Common myeloid progenitor, CD34-positive (primary cell): Measurements from ENCODE around the gene ITPKB.
A peak's percentile ranks its signal among the peaks of the same experiment; 100 is the strongest.
"Not testable (repeated sequence)": the region's sequence is repeated elsewhere in the genome, so short reads cannot be mapped to it uniquely, and the experiment has no call there.

Source experiments
- CTCF ChIA-PET: fragments of 350-600 bp; sonication (Branson Sonifier 250); formaldehyde crosslinking; loops from one replicate; lab custom pipeline; 2021; ENCODE audit warnings: antibody characterized with exemption; lab: Charles Lee
- POLR2A ChIA-PET: fragments of 350-600 bp; sonication (Branson Sonifier 250); formaldehyde crosslinking; loops from one replicate; lab custom pipeline; 2021; ENCODE audit warnings: antibody characterized with exemption; lab: Charles Lee
- DNase-seq, 3 donors: peaks; one replicate each; pipeline versions ENCODE4 v3.0.0 to v3.0.0-alpha.2; 2013
- H3K27ac ChIP-seq, 2 experiments: 1 replicate in 1 of 2; 2 replicates in 1 of 2; pipeline ENCODE4 v1.7.0; 2013; ENCODE audit warnings: inconsistent platforms in 2 of 2, low read length in 2 of 2, mild to moderate bottlenecking in 2 of 2, low read depth in 1 of 2, moderate library complexity in 1 of 2; ENCODE audit not compliant: severe bottlenecking in 2 of 2, insufficient read depth in 1 of 2, poor library complexity in 1 of 2
- H3K27me3 ChIP-seq, 5 experiments: replicated peaks in 2 of 5; 1 replicate in 3 of 5; 2 replicates in 2 of 5; pipeline versions ENCODE4 v1.6.1 to v1.7.0; 2013; ENCODE audit warnings: low read length in 4 of 5, mild to moderate bottlenecking in 2 of 5, moderate library complexity in 2 of 5, inconsistent platforms in 1 of 5; ENCODE audit not compliant: insufficient read depth in 5 of 5, control insufficient read depth in 4 of 5
- H3K36me3 ChIP-seq, 4 experiments: 1 replicate in 2 of 4; 2 replicates in 2 of 4; pipeline versions ENCODE4 v1.6.1 to v1.7.0; 2013; ENCODE audit warnings: low read length in 3 of 4, control low read depth in 1 of 4, mild to moderate bottlenecking in 1 of 4; ENCODE audit not compliant: control insufficient read depth in 4 of 4, insufficient read depth in 4 of 4
- H3K4me1 ChIP-seq, 4 experiments: 1 replicate in 3 of 4; 2 replicates in 1 of 4; pipeline versions ENCODE4 v1.6.1 to v1.7.1; 2013; ENCODE audit warnings: low read length in 3 of 4, mild to moderate bottlenecking in 3 of 4, control low read depth in 1 of 4, inconsistent platforms in 1 of 4, moderate library complexity in 1 of 4; ENCODE audit not compliant: control insufficient read depth in 4 of 4, insufficient read depth in 4 of 4; ENCODE audit errors: control extremely low read depth in 1 of 4
- H3K4me3 ChIP-seq, 7 experiments: 1 replicate in 4 of 7; 2 replicates in 3 of 7; pipeline versions ENCODE4 v1.5.1 to v1.7.0; 2013; ENCODE audit warnings: mild to moderate bottlenecking in 7 of 7, low read length in 6 of 7, moderate library complexity in 6 of 7, inconsistent platforms in 2 of 7, low read depth in 2 of 7, control low read depth in 1 of 7; ENCODE audit not compliant: insufficient read depth in 4 of 7, control insufficient read depth in 1 of 7; ENCODE audit errors: extremely low read depth in 1 of 7
- H3K9me3 ChIP-seq, 5 experiments: 1 replicate in 4 of 5; 2 replicates in 1 of 5; pipeline versions ENCODE4 v1.6.1 to v1.7.1; 2013; ENCODE audit warnings: low read length in 4 of 5, mild to moderate bottlenecking in 2 of 5, inconsistent platforms in 1 of 5, low read depth in 1 of 5, moderate library complexity in 1 of 5; ENCODE audit not compliant: control insufficient read depth in 4 of 5, insufficient read depth in 2 of 5; ENCODE audit errors: control extremely low read depth in 1 of 5
- WGBS: methylation state at CpG from one replicate; pipeline ENCODE4 v1.1.5; 2013; ENCODE audit not compliant: insufficient coverage; 5-methylcytosine and 5-hydroxymethylcytosine counted together

The ITPKB gene

DNA sequence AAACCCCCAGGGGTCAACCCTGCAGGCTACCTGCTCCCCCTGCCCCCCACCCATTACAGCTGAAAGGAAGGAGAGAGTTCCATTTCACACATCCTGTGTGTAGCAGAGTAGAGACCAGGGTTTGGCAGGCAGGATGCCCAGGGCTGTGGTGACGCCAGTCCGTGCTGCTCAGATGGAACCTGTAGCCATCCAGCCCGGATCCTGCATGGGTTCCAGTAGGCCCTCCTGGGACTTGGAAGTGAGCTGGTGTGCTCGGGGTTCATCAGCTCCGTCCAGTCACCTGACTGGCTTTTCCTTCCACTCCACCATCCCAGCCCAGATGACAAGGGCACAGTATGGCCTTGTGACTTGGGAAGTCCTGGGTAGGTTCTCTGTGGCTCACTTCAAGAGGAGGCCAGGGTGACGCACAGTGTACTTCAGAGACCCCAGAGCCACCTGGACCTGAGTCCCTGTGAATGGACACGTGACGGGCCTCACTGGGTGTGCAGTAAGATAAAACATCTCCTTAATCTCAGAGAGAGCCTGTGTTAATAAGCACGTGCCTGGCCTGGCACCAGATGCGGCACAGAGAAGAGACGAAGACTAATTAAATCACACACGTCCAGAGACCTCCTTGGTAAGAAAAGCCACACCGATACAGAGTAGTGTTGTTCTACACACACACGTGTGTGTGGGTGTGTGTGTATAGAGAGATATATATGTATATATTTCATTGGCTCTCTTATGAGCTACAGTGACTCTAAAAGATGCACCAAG, 16.0 kb downstream of the ITPKB start:
- no peaks in the 10 kb centered on the region for H3K27me3 ChIP-seq
- peaks cover 4 to 16% (median 11%) of the 10 kb centered on the region in 4 experiments for H3K36me3 ChIP-seq
- ChIA-PET CTCF (interaction anchor here (0.9 to 3.2 kb wide), 6 partner anchors 8 to 36 kb away, joined by 3 to 16 read pairs (median 4); partner anchors contain the start of gene ITPKB), POLR2A (interaction anchor here (0.9 kb wide), 1 partner anchor 10 kb away, joined by 3 read pairs; no protein-coding TSS in a partner anchor)
- no peaks in the 10 kb centered on the region for H3K9me3 ChIP-seq
- peaks cover 31 to 70% (median 56%) of the 10 kb centered on the region in 4 experiments for H3K4me1 ChIP-seq
- H3K27ac ChIP-seq, result no peak overlapping the region
- no peak overlapping the region for H3K4me3 ChIP-seq
- 68% methylated on average over 11 of the region's 14 CpGs for WGBS
- DNase-seq, result no peak

- Histone ChIP-seq H3K27ac (no peak overlapping the region), H3K27me3 (no peaks in the 10 kb centered on the region), H3K4me3 (no peak overlapping the region), H3K4me1 (peaks cover 31 to 70% (median 56%) of the 10 kb centered on the region in 4 experiments), H3K36me3 (peaks cover 4 to 16% (median 8%) of the 10 kb centered on the region in 4 experiments), H3K9me3 (no peaks in the 10 kb centered on the region)
- ChIA-PET POLR2A (no interaction called here), CTCF (interaction anchor here (0.9 to 3.2 kb wide), 5 partner anchors 9 to 20 kb away, joined by 3 to 16 read pairs (median 4); partner anchors contain the start of gene ITPKB)
- no peak for DNase-seq
- WGBS, result 88% methylated on average over 9 of the region's 11 CpGs
Measured at GRCh38 chr1:226722240-226722900, 16.7 kb downstream of the ITPKB start.

DNA sequence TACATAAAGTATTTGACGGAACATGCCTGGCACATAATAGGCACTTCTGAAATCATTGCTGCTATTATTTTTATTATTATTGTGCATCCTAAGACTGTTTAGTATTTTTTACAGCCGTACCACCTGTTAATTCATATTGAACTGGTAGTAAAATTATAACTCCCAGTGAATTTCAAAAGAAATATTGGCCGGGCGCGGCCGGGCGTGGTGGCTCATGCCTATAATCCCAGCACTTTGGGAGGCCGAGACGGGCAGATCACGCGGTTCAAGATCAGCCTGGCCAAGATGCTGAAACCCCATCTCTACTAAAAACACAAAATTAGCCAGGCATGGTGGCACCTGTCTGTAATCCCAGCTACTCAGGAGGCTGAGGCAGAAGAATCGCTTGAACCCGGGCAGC, 18.5 kb downstream of the ITPKB start:
- Histone ChIP-seq H3K4me1 (peaks cover 21 to 69% (median 51%) of the 10 kb centered on the region in 4 experiments), H3K36me3 (peaks cover 4 to 16% (median 7%) of the 10 kb centered on the region in 4 experiments), H3K27ac (peak overlapping the region in 1 of 2 experiments; percentile 10)
- 97% methylated on average over 6 of the region's 13 CpGs for WGBS
- H3K27me3 ChIP-seq, POLR2A ChIA-PET, DNase-seq, H3K4me3 ChIP-seq, CTCF ChIA-PET, H3K9me3 ChIP-seq: not testable (repeated sequence)

DNA sequence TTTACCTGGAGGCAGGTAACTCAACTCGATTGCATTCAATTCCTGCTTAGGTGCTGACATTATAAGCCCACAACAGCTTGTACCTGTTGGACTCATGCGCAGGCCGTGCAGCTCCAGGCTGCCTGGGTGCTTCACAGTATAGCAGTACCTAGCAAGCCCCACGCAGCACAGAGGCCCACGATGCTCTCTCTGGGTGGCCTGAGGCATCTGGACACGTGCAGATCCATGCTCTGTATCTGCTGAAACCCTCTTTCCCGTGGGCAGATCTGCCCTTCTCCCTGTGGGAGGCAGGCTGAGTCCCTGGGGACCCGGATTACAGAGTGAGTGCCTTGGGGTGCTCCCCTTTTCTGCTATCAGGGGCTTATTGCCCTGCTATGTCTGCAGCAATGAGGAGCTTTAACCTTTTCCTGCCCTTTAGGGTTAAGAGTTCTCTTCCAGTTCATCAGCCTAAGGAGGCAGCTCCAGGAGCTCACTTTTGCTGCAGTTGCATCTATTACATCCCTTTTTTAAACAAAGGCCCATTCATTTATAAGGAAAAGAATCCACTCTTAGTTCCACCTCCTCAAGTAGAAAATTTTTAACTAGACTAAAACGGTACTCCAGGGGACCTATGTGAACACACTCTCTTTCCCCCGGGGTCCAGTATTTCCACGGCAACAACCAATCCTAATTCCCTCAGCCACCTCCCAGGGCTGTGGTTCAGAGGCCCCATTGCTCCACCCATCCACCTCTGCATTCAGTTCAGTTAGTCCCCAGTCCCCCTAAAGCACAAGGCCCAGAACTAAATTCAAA, 19.3 kb downstream of the ITPKB start:
- ChIA-PET CTCF (interaction anchor here (1.0 to 2.6 kb wide), 4 partner anchors 10 to 86 kb away, joined by 3 to 12 read pairs (median 4); no protein-coding TSS in a partner anchor), POLR2A (interaction anchor here (0.6 kb wide), 1 partner anchor 19 kb away, joined by 5 read pairs; the partner anchor contains the start of gene ITPKB)
- Histone ChIP-seq H3K36me3 (peaks cover 4 to 16% (median 7%) of the 10 kb centered on the region in 4 experiments), H3K27me3 (no peaks in the 10 kb centered on the region), H3K4me1 (peaks cover 18 to 62% (median 44%) of the 10 kb centered on the region in 4 experiments), H3K9me3 (no peaks in the 10 kb centered on the region), H3K27ac (peak overlapping the region in 1 of 2 experiments; percentile 10), H3K4me3 (no peak overlapping the region)
- WGBS, result 100% methylated on average over 7 of the region's 11 CpGs
- no peak for DNase-seq

- Histone ChIP-seq H3K9me3 (peaks cover 0 to 4% (median 0%) of the 10 kb centered on the region in 5 experiments), H3K36me3 (peaks cover 2 to 10% (median 9%) of the 10 kb centered on the region in 4 experiments), H3K4me1 (peaks cover 12 to 54% (median 37%) of the 10 kb centered on the region in 4 experiments), H3K4me3 (peak overlapping the region in 3 of 7 experiments; percentile 17 to 43 (median 43)), H3K27me3 (no peaks in the 10 kb centered on the region), H3K27ac (peak overlapping the region; percentile 61 to 72)
- POLR2A ChIA-PET, result interaction anchor here (1.1 kb wide), 1 partner anchor 21 kb away, joined by 3 read pairs; no protein-coding TSS in a partner anchor
- DNase-seq, result peak; percentile 69 to 94 (median 93)
- 45% methylated on average over 4 of the region's 11 CpGs for WGBS
- CTCF ChIA-PET, result interaction anchor here (0.6 to 2.6 kb wide), 3 partner anchors 19 to 29 kb away, joined by 3 to 12 read pairs (median 4); no protein-coding TSS in a partner anchor
Measured at GRCh38 chr1:226717256-226717909, 21.7 kb downstream of the ITPKB start.

- POLR2A ChIA-PET, result interaction anchor here (1.1 kb wide), 1 partner anchor 22 kb away, joined by 3 read pairs; no protein-coding TSS in a partner anchor
- H3K27ac ChIP-seq, result peak overlapping the region in 1 of 2 experiments; percentile 72
- DNase-seq, result no peak
- WGBS, result 94% methylated on average over 3 of the region's 3 CpGs
- peaks cover 16 to 62% (median 44%) of the 10 kb centered on the region in 4 experiments for H3K4me1 ChIP-seq
- peaks cover 2 to 10% (median 7%) of the 10 kb centered on the region in 4 experiments for H3K36me3 ChIP-seq
- H3K27me3 ChIP-seq, result no peaks in the 10 kb centered on the region
- CTCF ChIA-PET, result interaction anchor here (1.3 kb wide), 1 partner anchor 20 kb away, joined by 4 read pairs; no protein-coding TSS in a partner anchor
- H3K9me3 ChIP-seq, result peaks cover 0 to 4% (median 0%) of the 10 kb centered on the region in 5 experiments
- H3K4me3 ChIP-seq, result no peak overlapping the region
Measured at GRCh38 chr1:226716577-226716976, 22.5 kb downstream of the ITPKB start.
